Measurements from ENCODE around the gene VSIG8. TPM values are rescaled to one million over a fixed set of nuclear protein-coding genes. Genes with fewer than 3 reads are reported as not detected.
A peak's percentile ranks its signal among the peaks of the same experiment; 100 is the strongest.

The VSIG8 gene
- total RNA-seq, 1 donor from 2014 or later, result not detected

- Histone ChIP-seq H3K4me3 (ENCODE audit: low read depth, low read length) (no peak overlapping the region), H3K27me3 (ENCODE audit: control insufficient read depth, insufficient read depth, low read length) (no peaks in the 10 kb centered on the region), H3K36me3 (ENCODE audit: control insufficient read depth, insufficient read depth, low read length) (no peaks in the 10 kb centered on the region)
- DNase-seq (ENCODE audit: low read depth), result no peak
- no peak for TF ChIP-seq CTCF (IDR thresholded peaks at IDR 0.05; ENCODE audit: insufficient read depth, low read length, poor library complexity, severe bottlenecking)
These were observed 33.5 kb upstream of the VSIG8 start for GRCh38 chr1:159895836-159896545.

- H3K27me3 ChIP-seq (ENCODE audit: control insufficient read depth, insufficient read depth, low read length), result no peaks in the 10 kb centered on the region
- no peak for TF ChIP-seq CTCF (IDR thresholded peaks at IDR 0.05; ENCODE audit: insufficient read depth, low read length, poor library complexity, severe bottlenecking)
- H3K36me3 ChIP-seq (ENCODE audit: control insufficient read depth, insufficient read depth, low read length), result no peaks in the 10 kb centered on the region
- H3K4me3 ChIP-seq (ENCODE audit: low read depth, low read length), result no peak overlapping the region
- no peak for DNase-seq (ENCODE audit: low read depth)
These were observed 32.8 kb upstream of the VSIG8 start for GRCh38 chr1:159895286-159895685.

- TF ChIP-seq CTCF (IDR thresholded peaks at IDR 0.05; ENCODE audit: insufficient read depth, low read length, poor library complexity, severe bottlenecking), result peak; percentile 16
These were observed 30.5 kb upstream of the VSIG8 start for GRCh38 chr1:159892944-159893343.

GRCh38 chr1:159891275-159892157, 29.1 kb upstream of the VSIG8 start:
- Histone ChIP-seq H3K36me3 (ENCODE audit: control insufficient read depth, insufficient read depth, low read length) (no peaks in the 10 kb centered on the region), H3K27me3 (ENCODE audit: control insufficient read depth, insufficient read depth, low read length) (no peaks in the 10 kb centered on the region), H3K4me3 (ENCODE audit: low read depth, low read length) (no peak overlapping the region)
- DNase-seq (ENCODE audit: low read depth), result peak; percentile 65
- peak; percentile 100 for TF ChIP-seq CTCF (IDR thresholded peaks at IDR 0.05; ENCODE audit: insufficient read depth, low read length, poor library complexity, severe bottlenecking)

More at GRCh38 chr1:159892944-159893343, 30.5 kb upstream of the VSIG8 start:
- DNase-seq (ENCODE audit: low read depth), result no peak
- H3K27me3 ChIP-seq (ENCODE audit: control insufficient read depth, insufficient read depth, low read length), result no peaks in the 10 kb centered on the region
- H3K36me3 ChIP-seq (ENCODE audit: control insufficient read depth, insufficient read depth, low read length), result no peaks in the 10 kb centered on the region
- no peak overlapping the region for H3K4me3 ChIP-seq (ENCODE audit: low read depth, low read length)

- no peak for DNase-seq (ENCODE audit: low read depth)
- TF ChIP-seq CTCF (IDR thresholded peaks at IDR 0.05; ENCODE audit: insufficient read depth, low read length, poor library complexity, severe bottlenecking), result no peak
- Histone ChIP-seq H3K4me3 (ENCODE audit: low read depth, low read length) (no peak overlapping the region), H3K27me3 (ENCODE audit: control insufficient read depth, insufficient read depth, low read length) (no peaks in the 10 kb centered on the region), H3K36me3 (ENCODE audit: control insufficient read depth, insufficient read depth, low read length) (no peaks in the 10 kb centered on the region)
These were observed 27.9 kb upstream of the VSIG8 start for GRCh38 chr1:159890390-159890789.
